Frontal cortex (tissue), 4 donors: ENCODE measurements around the gene ASH1L. TPM values are rescaled to one million over a fixed set of nuclear protein-coding genes. Genes with fewer than 3 reads are reported as not detected.
A peak's percentile ranks its signal among the peaks of the same experiment; 100 is the strongest.
"Not testable (repeated sequence)": the region's sequence is repeated elsewhere in the genome, so short reads cannot be mapped to it uniquely, and the experiment has no call there.

Experiments used
- DNase-seq, 2 donors: peaks; one replicate each; pipeline ENCODE4 v3.0.0; 2012; ENCODE audit warnings: low spot score in 2 of 2
- FAIRE-seq: peaks from 2 replicates; lab custom pipeline; 2012; peaks lifted over from hg19 to GRCh38; lab: Jason Lieb, UNC
- total RNA-seq: library from RNA; depleted of rRNA; stranded (reverse); fragments of >200 nt; gene quantifications from one replicate; pipeline ENCODE4 v1.2.3, GENCODE V29; 2014
- donor health status: control.
- donor health status: control.
- donor health status: control.

Gene ASH1L
- total RNA-seq, 1 donor from 2014 or later = 56.7 TPM

- FAIRE-seq (no peak), DNase-seq (no peak)
Measured at GRCh38 chr1:155507945-155508344, 54.7 kb downstream of the ASH1L start.

- not testable (repeated sequence) for FAIRE-seq, DNase-seq
Measured at GRCh38 chr1:155505963-155506362, 56.6 kb downstream of the ASH1L start.

- DNase-seq (peak in 1 of 2 donors; percentile 25), FAIRE-seq (no peak)
Measured at GRCh38 chr1:155504207-155504606, 58.4 kb downstream of the ASH1L start.

- DNase-seq (no peak), FAIRE-seq (no peak)
Measured at GRCh38 chr1:155499953-155500639, 62.5 kb downstream of the ASH1L start.

- FAIRE-seq = no peak
- no peak for DNase-seq
Measured at GRCh38 chr1:155499263-155499662, 63.3 kb downstream of the ASH1L start.

GRCh38 chr1:155493595-155493994, 69.0 kb downstream of the ASH1L start:
- not testable (repeated sequence) for FAIRE-seq, DNase-seq

- FAIRE-seq, DNase-seq: not testable (repeated sequence)
Measured at GRCh38 chr1:155488419-155488818, 74.2 kb downstream of the ASH1L start.

GRCh38 chr1:155487541-155487940, 75.1 kb downstream of the ASH1L start:
- FAIRE-seq (no peak), DNase-seq (no peak)

GRCh38 chr1:155486952-155487351, 75.7 kb downstream of the ASH1L start:
- not testable (repeated sequence) for DNase-seq

GRCh38 chr1:155485945-155486344, 76.7 kb downstream of the ASH1L start:
- FAIRE-seq (no peak), DNase-seq (no peak)

More at GRCh38 chr1:155486952-155487351, 75.7 kb downstream of the ASH1L start:
- FAIRE-seq = not testable (repeated sequence)

GRCh38 chr1:155485222-155485621, 77.4 kb downstream of the ASH1L start:
- DNase-seq = no peak
- FAIRE-seq = no peak

GRCh38 chr1:155481741-155482241, 80.8 kb downstream of the ASH1L start:
- no peak for DNase-seq

GRCh38 chr1:155479205-155479604, 83.4 kb downstream of the ASH1L start:
- FAIRE-seq = no peak

More at GRCh38 chr1:155481741-155482241, 80.8 kb downstream of the ASH1L start:
- FAIRE-seq = no peak

GRCh38 chr1:155478270-155478852, 84.2 kb downstream of the ASH1L start:
- DNase-seq (no peak), FAIRE-seq (no peak)

More at GRCh38 chr1:155479205-155479604, 83.4 kb downstream of the ASH1L start:
- no peak for DNase-seq

GRCh38 chr1:155474146-155474545, 88.5 kb downstream of the ASH1L start:
- FAIRE-seq = no peak
- no peak for DNase-seq

- no peak for DNase-seq
- no peak for FAIRE-seq
Measured at GRCh38 chr1:155473151-155473821, 89.3 kb downstream of the ASH1L start.

GRCh38 chr1:155472491-155473083, 90.0 kb downstream of the ASH1L start:
- FAIRE-seq = no peak
- no peak for DNase-seq

- FAIRE-seq = no peak
- no peak for DNase-seq
Measured at GRCh38 chr1:155471891-155472290, 90.7 kb downstream of the ASH1L start.

- FAIRE-seq (peak; percentile 58), DNase-seq (no peak)
Measured at GRCh38 chr1:155471026-155471425, 91.6 kb downstream of the ASH1L start.

GRCh38 chr1:155466996-155467395, 95.6 kb downstream of the ASH1L start:
- no peak for FAIRE-seq
- DNase-seq = no peak
